Brain microvascular endothelial cell (primary cell): ENCODE measurements around the gene TACC2.

ENCODE experiments used
- DNase-seq: peaks from one replicate; pipeline ENCODE4 v3.0.0-alpha.2; 2020
- H3K27ac ChIP-seq: fragments of 250-450 bp; sonication (Bioruptor Pico); 2 replicates; pipeline ENCODE4 v1.5.1; 2020; ENCODE audit warnings: mild to moderate bottlenecking, moderate library complexity
- H3K27me3 ChIP-seq: fragments of 250-450 bp; sonication (Bioruptor Pico); replicated peaks from 2 replicates; pipeline ENCODE4 v1.5.1; 2020; ENCODE audit warnings: mild to moderate bottlenecking
- H3K36me3 ChIP-seq: fragments of 250-450 bp; sonication (Bioruptor Pico); replicated peaks from 2 replicates; pipeline ENCODE4 v1.5.1; 2020; ENCODE audit warnings: mild to moderate bottlenecking
- H3K4me3 ChIP-seq: 2 replicates; pipeline ENCODE4 v1.5.1; 2011; ENCODE audit warnings: low read depth, mild to moderate bottlenecking, control low read depth, low read length, moderate library complexity
- CTCF ChIP-seq: IDR thresholded peaks from 2 replicates; pipeline ENCODE4 v1.5.1; 2011; ENCODE audit warnings: low read depth, mild to moderate bottlenecking, moderate library complexity, low read length, control low read depth, inconsistent platforms; ENCODE audit errors: missing control alignments
- in situ Hi-C: cut with HindIII; loops from 2 replicates; pipeline ENCODE4 v1.10.0; 2017; ENCODE audit warnings: low sequenced_read_pairs, low pct_ligation_motif_present

Gene TACC2

GRCh38 chr10:122112625-122113160, 123.7 kb downstream of the TACC2 start:
- in situ Hi-C loops, result no loop called here
- DNase-seq, result peak; percentile 90
- H3K36me3 ChIP-seq, result no peaks in the 10 kb centered on the region
- peak; percentile 53 for TF ChIP-seq CTCF
- H3K27me3 ChIP-seq, result no peaks in the 10 kb centered on the region
- H3K27ac ChIP-seq, result peak overlapping the region; percentile 97
- H3K4me3 ChIP-seq, result peak overlapping the region; percentile 82

GRCh38 chr10:122113161-122113944, 124.4 kb downstream of the TACC2 start:
- H3K27ac ChIP-seq, result peak overlapping the region; percentile 97
- in situ Hi-C loops, result no loop called here
- H3K4me3 ChIP-seq, result peak overlapping the region; percentile 82
- peak; percentile 80 for TF ChIP-seq CTCF
- no peaks in the 10 kb centered on the region for H3K27me3 ChIP-seq
- peak; percentile 52 for DNase-seq
- H3K36me3 ChIP-seq, result no peaks in the 10 kb centered on the region

GRCh38 chr10:122113945-122114747, 125.2 kb downstream of the TACC2 start:
- H3K27me3 ChIP-seq, result no peaks in the 10 kb centered on the region
- peak overlapping the region; percentile 97 for H3K27ac ChIP-seq
- no peak for TF ChIP-seq CTCF
- H3K4me3 ChIP-seq, result peak overlapping the region; percentile 82
- peak; percentile 26 for DNase-seq
- in situ Hi-C loops, result no loop called here
- no peaks in the 10 kb centered on the region for H3K36me3 ChIP-seq

GRCh38 chr10:122115874-122116273, 126.9 kb downstream of the TACC2 start:
- H3K4me3 ChIP-seq, result no peak overlapping the region
- peak overlapping the region; percentile 8 for H3K27ac ChIP-seq
- no peak for TF ChIP-seq CTCF
- no peaks in the 10 kb centered on the region for H3K36me3 ChIP-seq
- H3K27me3 ChIP-seq, result no peaks in the 10 kb centered on the region
- in situ Hi-C loops, result no loop called here
- no peak for DNase-seq

- no peak overlapping the region for H3K4me3 ChIP-seq
- TF ChIP-seq CTCF, result no peak
- DNase-seq, result peak; percentile 62
- in situ Hi-C loops, result no loop called here
- peak overlapping the region; percentile 8 for H3K27ac ChIP-seq
- no peaks in the 10 kb centered on the region for H3K27me3 ChIP-seq
- H3K36me3 ChIP-seq, result no peaks in the 10 kb centered on the region
Measured at GRCh38 chr10:122116331-122116730, 127.4 kb downstream of the TACC2 start.
